ENCODE measurements around the gene FEN1. TPM values are rescaled to one million over a fixed set of nuclear protein-coding genes. Genes with fewer than 3 reads are reported as not detected.

FEN1 gene
- total and polyA plus RNA-seq, 4 donors, result 3.5 to 6.9 (median 5.2) TPM

DNA sequence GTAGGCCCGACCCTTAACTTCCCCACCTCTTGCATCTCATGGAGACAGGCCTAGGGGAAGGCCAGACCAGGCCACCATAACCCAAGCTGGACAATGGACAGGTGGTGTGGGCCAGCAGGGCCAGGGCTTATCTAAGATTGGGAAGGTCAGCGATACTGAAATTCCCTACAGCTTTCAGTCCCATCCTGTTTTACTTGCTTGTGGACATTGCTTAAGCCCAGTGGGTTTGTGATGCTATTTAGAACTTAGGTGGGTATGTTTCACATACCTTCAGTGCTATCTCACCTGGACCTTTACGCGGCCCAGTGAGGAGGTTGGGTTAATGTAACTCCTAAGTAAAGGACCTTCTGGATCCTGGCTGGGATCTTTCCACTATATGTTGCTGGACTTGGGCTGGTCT is 37.1 kb downstream of the FEN1 start:
- Histone ChIP-seq H3K36me3 (ENCODE audit: control insufficient read depth in 1 of 2, insufficient read depth in 2 of 2, low read length in 1 of 2) (no peaks in the 10 kb centered on the region), H3K4me1 (ENCODE audit: control insufficient read depth in 1 of 2, insufficient read depth in 2 of 2, low read length in 2 of 2) (no peaks in the 10 kb centered on the region), H3K27ac (ENCODE audit: low read depth in 1 of 2, low read length in 2 of 2) (peak overlapping the region; percentile 48 to 88), H3K9me3 (ENCODE audit: control insufficient read depth, low read length) (no peaks in the 10 kb centered on the region), H3K27me3 (ENCODE audit: control insufficient read depth in 1 of 2, insufficient read depth in 2 of 2, low read length in 1 of 2) (no peaks in the 10 kb centered on the region), H3K4me3 (ENCODE audit: low read length in 2 of 2) (peak overlapping the region in 1 of 2 donors; percentile 12)
- no peak for ATAC-seq (ENCODE audit: low FRiP score)
- intact Hi-C loops (cut with DNase I), result loop anchor here in 1 of 2 donors (5.0 kb wide), 1 partner anchor 62 kb away; the partner anchor contains the start of gene FADS3
- 47 to 64% methylated on average over 4 of the region's 4 CpGs for WGBS, 2 donors
- peak in 1 of 2 donors; percentile 44 for DNase-seq

DNA sequence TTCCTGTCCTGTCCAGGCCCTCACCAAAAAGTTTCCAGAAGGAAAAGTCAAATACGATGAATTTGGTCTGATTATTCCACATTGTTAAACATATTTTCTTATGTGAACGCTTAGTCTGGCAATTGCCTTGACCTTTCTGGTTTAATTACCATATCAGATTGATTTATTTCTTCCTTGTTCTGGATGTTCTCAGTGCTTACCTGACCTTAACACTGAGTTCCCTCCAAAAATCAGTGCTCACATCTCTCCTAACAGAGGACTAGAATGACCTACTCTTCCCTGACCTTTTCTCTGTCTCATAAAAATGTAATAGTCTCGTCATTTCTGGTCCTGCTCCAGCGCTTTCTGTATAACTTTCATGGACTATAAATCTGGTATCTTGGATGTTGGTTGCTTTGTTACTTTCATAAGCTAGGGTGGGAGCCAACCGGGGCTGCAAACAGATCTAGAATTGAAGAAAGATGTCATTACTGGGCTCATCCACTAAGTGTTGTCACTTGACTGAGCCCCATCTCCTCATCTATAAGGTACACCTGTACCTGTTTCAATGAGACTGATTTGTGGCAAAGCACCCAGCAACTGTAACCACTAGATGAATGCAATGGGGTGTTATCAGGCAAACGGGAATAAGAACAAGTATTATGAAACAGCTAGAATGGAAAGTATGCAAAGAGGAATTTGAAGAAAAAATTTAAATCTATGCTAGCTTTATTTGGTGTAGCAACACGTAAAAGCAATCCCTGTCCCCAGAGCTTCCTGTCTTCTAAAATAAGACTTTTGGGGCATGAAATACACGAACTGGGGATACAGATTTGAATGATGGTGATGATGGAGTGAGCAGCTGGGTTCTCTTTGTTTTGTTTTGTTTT is 37.8 kb downstream of the FEN1 start:
- no peaks in the 10 kb centered on the region for H3K4me1 ChIP-seq (ENCODE audit: control insufficient read depth in 1 of 2, insufficient read depth in 2 of 2, low read length in 2 of 2)
- H3K4me3 ChIP-seq (ENCODE audit: low read length in 2 of 2), result no peak overlapping the region
- ATAC-seq (ENCODE audit: low FRiP score), result no peak
- peak overlapping the region; percentile 88 to 93 for H3K27ac ChIP-seq (ENCODE audit: low read depth in 1 of 2, low read length in 2 of 2)
- H3K9me3 ChIP-seq (ENCODE audit: control insufficient read depth, low read length), result no peaks in the 10 kb centered on the region
- 10 to 14% methylated on average over 8 of the region's 8 CpGs for WGBS, 2 donors
- intact Hi-C loops (cut with DNase I), result no loop called here
- no peaks in the 10 kb centered on the region for H3K27me3 ChIP-seq (ENCODE audit: control insufficient read depth in 1 of 2, insufficient read depth in 2 of 2, low read length in 1 of 2)
- H3K36me3 ChIP-seq (ENCODE audit: control insufficient read depth in 1 of 2, insufficient read depth in 2 of 2, low read length in 1 of 2), result no peaks in the 10 kb centered on the region
- peak in 1 of 2 donors; percentile 24 for DNase-seq

- Histone ChIP-seq H3K4me1 (ENCODE audit: control insufficient read depth in 1 of 2, insufficient read depth in 2 of 2, low read length in 2 of 2) (no peaks in the 10 kb centered on the region), H3K9me3 (ENCODE audit: control insufficient read depth, low read length) (no peaks in the 10 kb centered on the region), H3K4me3 (ENCODE audit: low read length in 2 of 2) (no peak overlapping the region), H3K27ac (ENCODE audit: low read depth in 1 of 2, low read length in 2 of 2) (peak overlapping the region in 1 of 2 donors; percentile 81), H3K27me3 (ENCODE audit: control insufficient read depth in 1 of 2, insufficient read depth in 2 of 2, low read length in 1 of 2) (no peaks in the 10 kb centered on the region), H3K36me3 (ENCODE audit: control insufficient read depth in 1 of 2, insufficient read depth in 2 of 2, low read length in 1 of 2) (no peaks in the 10 kb centered on the region)
- WGBS, 2 donors, result 87% methylated on average over 4 of the region's 4 CpGs
- intact Hi-C loops (cut with DNase I), result no loop called here
- DNase-seq, result no peak
- no peak for ATAC-seq (ENCODE audit: low FRiP score)
Measured at GRCh38 chr11:61832207-61832606, 39.5 kb downstream of the FEN1 start.

DNA sequence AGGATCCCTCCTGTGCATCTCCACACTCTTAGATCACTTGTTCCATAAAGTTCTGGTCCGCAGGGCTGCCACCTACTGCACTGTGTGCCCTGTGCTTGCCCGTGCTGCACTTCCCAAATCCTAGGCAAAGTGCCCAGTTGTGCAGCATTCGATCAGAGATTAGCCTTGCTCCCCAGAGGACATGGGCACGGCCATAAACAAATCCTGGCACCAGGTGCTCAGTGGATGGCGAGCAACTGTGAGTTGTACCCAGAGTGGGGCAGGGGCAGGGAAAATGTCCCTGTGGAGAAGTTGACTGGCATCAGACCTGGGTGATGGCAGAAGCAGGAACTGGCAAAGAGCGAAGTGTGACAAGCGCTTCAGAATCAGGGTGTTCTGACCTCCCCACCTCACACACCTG is 40.0 kb downstream of the FEN1 start:
- Histone ChIP-seq H3K4me1 (ENCODE audit: control insufficient read depth in 1 of 2, insufficient read depth in 2 of 2, low read length in 2 of 2) (no peaks in the 10 kb centered on the region), H3K4me3 (ENCODE audit: low read length in 2 of 2) (no peak overlapping the region), H3K27ac (ENCODE audit: low read depth in 1 of 2, low read length in 2 of 2) (peak overlapping the region in 1 of 2 donors; percentile 81), H3K9me3 (ENCODE audit: control insufficient read depth, low read length) (no peaks in the 10 kb centered on the region), H3K27me3 (ENCODE audit: control insufficient read depth in 1 of 2, insufficient read depth in 2 of 2, low read length in 1 of 2) (no peaks in the 10 kb centered on the region), H3K36me3 (ENCODE audit: control insufficient read depth in 1 of 2, insufficient read depth in 2 of 2, low read length in 1 of 2) (no peaks in the 10 kb centered on the region)
- DNase-seq (peak in 1 of 2 donors; percentile 61), ATAC-seq (ENCODE audit: low FRiP score) (no peak)
- 29 to 31% methylated on average over 7 of the region's 7 CpGs for WGBS, 2 donors
- intact Hi-C loops (cut with DNase I), result no loop called here

DNA sequence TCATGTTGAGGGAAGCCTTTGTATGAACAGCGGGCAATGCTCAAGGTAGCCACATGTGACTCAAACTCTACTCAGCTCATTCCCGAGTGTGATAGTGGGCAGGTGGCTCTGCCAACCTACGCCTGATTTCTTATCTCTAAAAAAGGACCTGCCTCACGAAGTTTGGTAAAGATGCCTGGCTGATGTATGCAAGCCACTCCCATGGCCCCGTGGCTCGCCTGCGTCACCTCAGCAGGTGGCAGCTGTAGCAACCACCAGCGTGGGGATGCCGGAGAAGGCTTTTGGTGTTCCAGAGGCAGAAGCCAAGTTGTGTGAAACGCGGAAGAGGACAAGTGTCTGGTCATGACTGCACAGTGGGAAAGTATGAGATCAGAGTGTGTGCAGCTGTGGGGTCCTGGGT is 40.8 kb downstream of the FEN1 start:
- Histone ChIP-seq H3K27ac (ENCODE audit: low read depth in 1 of 2, low read length in 2 of 2) (peak overlapping the region in 1 of 2 donors; percentile 13), H3K4me1 (ENCODE audit: control insufficient read depth in 1 of 2, insufficient read depth in 2 of 2, low read length in 2 of 2) (no peaks in the 10 kb centered on the region), H3K36me3 (ENCODE audit: control insufficient read depth in 1 of 2, insufficient read depth in 2 of 2, low read length in 1 of 2) (no peaks in the 10 kb centered on the region), H3K4me3 (ENCODE audit: low read length in 2 of 2) (no peak overlapping the region), H3K27me3 (ENCODE audit: control insufficient read depth in 1 of 2, insufficient read depth in 2 of 2, low read length in 1 of 2) (no peaks in the 10 kb centered on the region), H3K9me3 (ENCODE audit: control insufficient read depth, low read length) (no peaks in the 10 kb centered on the region)
- WGBS, 2 donors, result 79 to 80% methylated on average over 11 of the region's 11 CpGs
- DNase-seq (peak in 1 of 2 donors; percentile 37), ATAC-seq (ENCODE audit: low FRiP score) (no peak)
- intact Hi-C loops (cut with DNase I), result no loop called here

DNA sequence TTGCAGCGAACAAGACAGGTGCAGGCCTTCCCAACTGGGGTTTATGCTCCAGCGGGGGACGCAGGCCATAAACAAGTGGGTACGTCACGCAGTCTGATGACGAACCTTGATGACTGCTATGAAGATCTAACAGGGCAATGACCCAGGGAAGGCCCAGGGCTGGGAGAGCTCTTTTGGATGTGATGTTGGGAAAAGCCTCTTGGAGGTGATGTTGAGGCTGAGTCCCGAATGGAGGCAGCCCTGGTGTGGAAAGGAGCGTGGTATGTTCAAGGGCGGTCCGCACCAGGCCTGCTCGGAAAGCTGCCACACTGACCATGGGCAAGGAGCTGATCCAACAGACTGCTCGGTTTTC is 41.2 kb downstream of the FEN1 start:
- Histone ChIP-seq H3K27me3 (ENCODE audit: control insufficient read depth in 1 of 2, insufficient read depth in 2 of 2, low read length in 1 of 2) (no peaks in the 10 kb centered on the region), H3K4me3 (ENCODE audit: low read length in 2 of 2) (no peak overlapping the region), H3K4me1 (ENCODE audit: control insufficient read depth in 1 of 2, insufficient read depth in 2 of 2, low read length in 2 of 2) (no peaks in the 10 kb centered on the region), H3K36me3 (ENCODE audit: control insufficient read depth in 1 of 2, insufficient read depth in 2 of 2, low read length in 1 of 2) (no peaks in the 10 kb centered on the region), H3K27ac (ENCODE audit: low read depth in 1 of 2, low read length in 2 of 2) (peak overlapping the region; percentile 70 to 82), H3K9me3 (ENCODE audit: control insufficient read depth, low read length) (no peaks in the 10 kb centered on the region)
- ATAC-seq (ENCODE audit: low FRiP score), result no peak
- 81 to 84% methylated on average over 12 of the region's 12 CpGs for WGBS, 2 donors
- intact Hi-C loops (cut with DNase I), result no loop called here
- DNase-seq, result peak in 1 of 2 donors; percentile 53

GRCh38 chr11:61834278-61835048 is 41.8 kb downstream of the FEN1 start:
- peak; percentile 87 to 91 for DNase-seq
- WGBS, 2 donors, result 17 to 21% methylated on average over 11 to 12 of the region's 12 CpGs
- no peaks in the 10 kb centered on the region for H3K4me1 ChIP-seq (ENCODE audit: control insufficient read depth in 1 of 2, insufficient read depth in 2 of 2, low read length in 2 of 2)

DNA sequence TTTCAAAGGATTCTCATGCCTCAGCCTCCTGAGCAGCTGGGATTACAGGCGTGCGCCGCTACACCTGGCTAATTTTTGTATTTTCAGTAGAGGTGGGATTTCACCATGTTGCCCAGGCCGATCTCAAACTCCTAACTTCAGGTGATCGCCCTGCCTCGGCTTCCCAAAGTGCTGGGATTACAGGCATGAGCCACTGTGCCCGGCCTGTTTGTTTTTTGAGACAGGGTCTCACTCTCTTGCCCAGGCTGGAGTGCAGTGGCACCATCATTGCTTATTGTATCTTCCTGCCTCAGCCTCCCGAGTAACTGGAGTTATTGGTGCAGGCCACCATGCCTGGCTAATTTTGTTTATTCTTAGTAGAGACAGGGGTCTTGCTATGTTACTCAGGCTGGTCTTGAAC is 43.5 kb downstream of the FEN1 start:
- peak in 1 of 2 donors; percentile 62 for DNase-seq
- no peaks in the 10 kb centered on the region for H3K4me1 ChIP-seq (ENCODE audit: control insufficient read depth in 1 of 2, insufficient read depth in 2 of 2, low read length in 2 of 2)
- no peak overlapping the region for H3K4me3 ChIP-seq (ENCODE audit: low read length in 2 of 2)
- no peaks in the 10 kb centered on the region for H3K27me3 ChIP-seq (ENCODE audit: control insufficient read depth in 1 of 2, insufficient read depth in 2 of 2, low read length in 1 of 2)
- H3K9me3 ChIP-seq (ENCODE audit: control insufficient read depth, low read length), result no peaks in the 10 kb centered on the region
- intact Hi-C loops (cut with DNase I), result no loop called here
- H3K27ac ChIP-seq (ENCODE audit: low read depth in 1 of 2, low read length in 2 of 2), result peak overlapping the region in 1 of 2 donors; percentile 32
- ATAC-seq (ENCODE audit: low FRiP score), result no peak
- peaks cover 3 to 6% of the 10 kb centered on the region in 2 donors for H3K36me3 ChIP-seq (ENCODE audit: control insufficient read depth in 1 of 2, insufficient read depth in 2 of 2, low read length in 1 of 2)
- WGBS, 2 donors, result 96% methylated on average over 8 of the region's 8 CpGs

More at GRCh38 chr11:61834278-61835048, 41.8 kb downstream of the FEN1 start:
- Histone ChIP-seq H3K36me3 (ENCODE audit: control insufficient read depth in 1 of 2, insufficient read depth in 2 of 2, low read length in 1 of 2) (no peaks in the 10 kb centered on the region), H3K27me3 (ENCODE audit: control insufficient read depth in 1 of 2, insufficient read depth in 2 of 2, low read length in 1 of 2) (no peaks in the 10 kb centered on the region), H3K4me3 (ENCODE audit: low read length in 2 of 2) (no peak overlapping the region), H3K27ac (ENCODE audit: low read depth in 1 of 2, low read length in 2 of 2) (peak overlapping the region; percentile 70 to 82), H3K9me3 (ENCODE audit: control insufficient read depth, low read length) (no peaks in the 10 kb centered on the region)
- intact Hi-C loops (cut with DNase I), result no loop called here
- peak; percentile 77 for ATAC-seq (ENCODE audit: low FRiP score)
